ENCODE data around the gene FTCDNL1. TPM values are rescaled to one million over a fixed set of nuclear protein-coding genes. Genes with fewer than 3 reads are reported as not detected.
A peak's percentile ranks its signal among the peaks of the same experiment; 100 is the strongest.

The FTCDNL1 gene
- total RNA-seq, 1 donor from 2014 or later: 2.7 TPM

- DNase-seq (ENCODE audit: low spot score): no peak
- peak overlapping the region; percentile 43 for H3K4me2 ChIP-seq
- peaks cover 27% of the 10 kb centered on the region for H3K4me1 ChIP-seq
- H2AFZ ChIP-seq (replicated peaks): peak overlapping the region; percentile 81
- H3K27me3 ChIP-seq: no peaks in the 10 kb centered on the region
- TF ChIP-seq CTCF (IDR thresholded peaks at IDR 0.05) (no peak), EZH2 (IDR thresholded peaks at IDR 0.05) (no peak), EZH2phosphoT487 (IDR thresholded peaks at IDR 0.05) (no peak)
- peaks cover 4% of the 10 kb centered on the region for H3K4me1 Mint-ChIP-seq
- H3K79me2 ChIP-seq (ENCODE audit: low read depth): no peaks in the 10 kb centered on the region
- no peak overlapping the region for H3K4me3 ChIP-seq
- H3K9me3 Mint-ChIP-seq: peaks cover 9% of the 10 kb centered on the region
- peaks cover 6% of the 10 kb centered on the region for H3K36me3 ChIP-seq
- no peaks in the 10 kb centered on the region for H3F3A ChIP-seq (ENCODE audit: low read depth)
- peak overlapping the region; percentile 10 for H3K27ac ChIP-seq
- peaks cover 8% of the 10 kb centered on the region for H3K9me3 ChIP-seq (ENCODE audit: low read depth)
- H3K4me3 Mint-ChIP-seq: no peak overlapping the region
- no peaks in the 10 kb centered on the region for H3K36me3 Mint-ChIP-seq
- no peak overlapping the region for H3K27ac Mint-ChIP-seq
- no peak overlapping the region for H3K9ac ChIP-seq
- no peaks in the 10 kb centered on the region for H3K27me3 Mint-ChIP-seq (ENCODE audit: insufficient read depth, low read depth)
- H4K20me1 ChIP-seq (ENCODE audit: low read depth): no peaks in the 10 kb centered on the region
These were observed 18.7 kb upstream of the FTCDNL1 start for GRCh38 chr2:199869653-199870052.

GRCh38 chr2:199869227-199869541, 18.2 kb upstream of the FTCDNL1 start:
- H3K4me2 ChIP-seq: peak overlapping the region; percentile 43
- H3K4me1 Mint-ChIP-seq: peaks cover 4% of the 10 kb centered on the region

GRCh38 chr2:199868431-199869226, 17.6 kb upstream of the FTCDNL1 start:
- no peaks in the 10 kb centered on the region for H3K27me3 ChIP-seq
- Mint-ChIP-seq H3K27ac (no peak overlapping the region), H3K9me3 (no peaks in the 10 kb centered on the region), H3K4me3 (no peak overlapping the region), H3K27me3 (ENCODE audit: insufficient read depth, low read depth) (no peaks in the 10 kb centered on the region), H3K4me1 (peaks cover 4% of the 10 kb centered on the region), H3K36me3 (no peaks in the 10 kb centered on the region)
- H4K20me1 ChIP-seq (ENCODE audit: low read depth): no peaks in the 10 kb centered on the region
- H3K27ac ChIP-seq: no peak overlapping the region
- H2AFZ ChIP-seq (replicated peaks): no peak overlapping the region
- TF ChIP-seq EZH2phosphoT487 (IDR thresholded peaks at IDR 0.05) (no peak), CTCF (IDR thresholded peaks at IDR 0.05) (no peak), EZH2 (IDR thresholded peaks at IDR 0.05) (no peak)
- no peak overlapping the region for H3K9ac ChIP-seq
- H3K4me2 ChIP-seq: peak overlapping the region; percentile 43
- no peaks in the 10 kb centered on the region for H3K36me3 ChIP-seq
- H3K4me3 ChIP-seq: no peak overlapping the region
- no peaks in the 10 kb centered on the region for H3K9me3 ChIP-seq (ENCODE audit: low read depth)
- DNase-seq (ENCODE audit: low spot score): peak; percentile 10
- H3K4me1 ChIP-seq: peaks cover 27% of the 10 kb centered on the region
- H3F3A ChIP-seq (ENCODE audit: low read depth): no peaks in the 10 kb centered on the region
- no peaks in the 10 kb centered on the region for H3K79me2 ChIP-seq (ENCODE audit: low read depth)

More at GRCh38 chr2:199869227-199869541, 18.2 kb upstream of the FTCDNL1 start:
- no peaks in the 10 kb centered on the region for H3K36me3 Mint-ChIP-seq
- peaks cover 5% of the 10 kb centered on the region for H3K9me3 ChIP-seq (ENCODE audit: low read depth)
- H3K79me2 ChIP-seq (ENCODE audit: low read depth): no peaks in the 10 kb centered on the region
- H3K27ac ChIP-seq: no peak overlapping the region
- peak overlapping the region; percentile 81 for H2AFZ ChIP-seq (replicated peaks)
- peaks cover 27% of the 10 kb centered on the region for H3K4me1 ChIP-seq
- H3K27ac Mint-ChIP-seq: no peak overlapping the region
- no peak overlapping the region for H3K9ac ChIP-seq
- no peaks in the 10 kb centered on the region for H4K20me1 ChIP-seq (ENCODE audit: low read depth)
- peaks cover 4% of the 10 kb centered on the region for H3K9me3 Mint-ChIP-seq
- TF ChIP-seq CTCF (IDR thresholded peaks at IDR 0.05) (no peak), EZH2phosphoT487 (IDR thresholded peaks at IDR 0.05) (no peak), EZH2 (IDR thresholded peaks at IDR 0.05) (no peak)
- no peak for DNase-seq (ENCODE audit: low spot score)
- H3K36me3 ChIP-seq: peaks cover 3% of the 10 kb centered on the region
- no peaks in the 10 kb centered on the region for H3K27me3 Mint-ChIP-seq (ENCODE audit: insufficient read depth, low read depth)
- H3K4me3 Mint-ChIP-seq: no peak overlapping the region
- no peak overlapping the region for H3K4me3 ChIP-seq
- H3F3A ChIP-seq (ENCODE audit: low read depth): no peaks in the 10 kb centered on the region
- H3K27me3 ChIP-seq: no peaks in the 10 kb centered on the region

All from neural progenitor cell (in vitro differentiated cells).